NCI-H1930 (cell line): ENCODE measurements around the gene IL23A.
"Not testable (repeated sequence)": the region's sequence is repeated elsewhere in the genome, so short reads cannot be mapped to it uniquely, and the experiment has no call there.

Source experiments
- DNase-seq, 2 experiments: peaks; one replicate each; lab custom pipeline; 2025; lab: John Stamatoyannopoulos, UW

Gene IL23A

GRCh38 chr12:56326126-56326525 lies 12.6 kb upstream of the IL23A start:
- no peak for DNase-seq

DNA sequence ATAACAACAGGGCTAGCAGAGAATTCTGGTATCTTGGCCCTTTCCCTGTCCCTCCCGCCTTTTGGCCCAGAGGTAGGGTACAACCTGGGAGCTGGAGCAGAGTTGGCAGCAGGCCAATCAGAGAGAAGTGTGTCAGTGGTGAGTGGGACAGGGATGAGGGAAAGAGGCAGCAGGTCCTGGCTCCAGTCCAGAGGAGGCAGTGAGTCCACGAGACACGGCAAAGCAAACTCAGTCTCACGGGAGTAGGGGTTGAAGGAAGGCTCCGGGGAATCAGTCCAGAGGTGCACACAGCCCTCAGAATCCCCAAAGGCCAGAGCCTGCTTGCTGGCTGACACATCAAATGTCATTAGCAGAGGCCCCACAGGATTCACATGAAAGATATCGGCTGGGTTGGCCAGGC lies 12.2 kb upstream of the IL23A start:
- no peak for DNase-seq

DNA sequence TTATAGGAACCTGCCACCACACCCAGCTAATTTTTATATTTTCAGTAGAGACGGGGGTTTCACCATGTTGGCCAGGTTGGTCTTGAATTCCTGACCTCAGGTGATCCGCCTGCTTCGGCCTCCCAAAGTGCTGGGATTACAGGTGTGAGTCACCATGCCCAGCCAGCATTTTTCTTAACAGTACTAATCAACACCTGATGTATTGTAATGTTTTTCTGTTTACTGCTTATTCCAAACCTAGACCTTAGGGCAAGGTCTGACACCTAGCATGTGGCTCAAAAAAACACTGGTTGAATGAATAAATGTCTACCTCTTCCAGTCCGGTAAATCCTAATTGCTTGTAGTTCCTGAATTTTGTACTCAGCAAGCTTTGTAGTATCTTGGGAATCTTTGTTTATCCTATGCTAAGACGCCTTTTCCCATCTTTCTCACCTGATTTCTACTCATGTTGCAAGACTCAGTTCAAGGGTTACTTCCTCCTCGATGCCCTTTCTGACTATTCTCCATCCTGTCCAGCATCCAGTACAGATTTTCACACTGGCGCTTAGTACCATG lies 7.7 kb upstream of the IL23A start:
- DNase-seq: no peak

DNA sequence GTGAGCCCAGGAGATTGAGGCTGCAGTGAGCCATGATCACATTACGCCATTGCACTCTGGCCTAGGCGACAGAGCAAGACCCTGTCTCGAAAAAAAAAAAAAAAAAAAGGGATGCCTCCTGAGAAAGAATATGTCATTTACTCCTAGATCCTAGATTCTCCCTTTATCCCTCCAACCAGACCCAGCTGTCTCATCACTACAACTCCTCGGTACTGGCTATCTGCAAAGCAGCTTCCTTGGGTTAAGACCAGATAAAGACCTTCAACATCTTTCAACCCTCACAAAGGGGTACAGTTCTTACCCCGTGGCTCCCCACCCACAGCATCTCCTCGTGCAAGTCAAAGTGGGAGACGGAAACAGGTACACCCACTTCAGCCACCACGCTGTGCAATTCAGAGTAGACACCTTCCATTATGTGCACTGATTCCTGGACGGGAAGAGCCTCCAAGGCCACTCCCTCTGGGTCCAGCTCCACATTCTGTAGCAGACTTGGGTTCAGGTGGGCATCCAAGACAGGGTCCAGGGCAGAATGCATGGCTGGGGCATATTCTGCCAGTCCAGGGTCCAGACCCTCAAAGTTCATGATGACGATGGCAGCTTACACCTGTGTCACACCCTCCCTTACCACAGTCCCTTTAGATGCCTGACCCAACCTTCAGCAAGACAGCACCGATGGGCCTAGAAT lies 6.0 kb upstream of the IL23A start:
- DNase-seq: no peak

DNA sequence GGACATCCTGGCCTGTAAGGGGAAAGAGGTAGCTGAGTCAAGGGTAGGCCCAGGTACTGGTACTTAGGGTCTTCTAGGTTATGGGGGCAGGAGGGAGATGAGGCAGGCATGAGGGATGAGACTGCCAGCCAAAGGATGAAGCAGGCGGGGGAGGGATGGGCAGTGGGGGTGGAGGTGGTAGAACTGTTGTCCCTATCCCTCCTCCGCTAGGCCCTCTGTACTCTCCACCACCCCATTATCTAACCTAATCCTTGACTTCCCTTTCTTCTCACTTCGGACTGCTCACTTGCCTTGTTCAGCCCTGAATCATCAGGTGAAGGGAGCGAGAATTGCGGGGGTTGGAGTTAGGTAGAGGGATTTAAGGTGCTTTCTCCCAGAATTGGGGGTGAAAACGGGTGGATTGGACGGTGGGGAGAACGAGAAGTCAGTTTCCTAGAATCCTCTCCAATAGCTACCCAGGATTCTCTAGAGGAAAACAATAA lies 5.4 kb upstream of the IL23A start:
- no peak for DNase-seq

GRCh38 chr12:56333679-56334489 lies 4.8 kb upstream of the IL23A start, which contains the start of gene PAN2:
TSS of gene PAN2 (minus strand) at chr12:56334000. CDS start at chr12:56333094, 906 bp downstream.
- peak; percentile 94 to 95 for DNase-seq

DNA sequence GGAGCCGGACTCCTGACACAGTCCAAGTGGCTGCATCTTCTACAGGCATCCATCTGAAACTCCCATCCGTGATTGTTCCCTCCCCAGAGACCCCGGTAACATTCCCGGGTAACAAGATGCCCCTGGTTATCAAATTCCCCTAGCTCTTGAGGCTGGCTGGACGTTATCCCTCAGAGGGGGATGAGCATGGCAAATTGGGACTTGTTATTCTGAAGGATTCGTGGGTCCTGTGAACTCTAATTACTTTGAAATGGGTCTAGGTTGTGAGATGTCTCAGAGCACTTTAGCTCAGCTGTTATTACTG lies 4.2 kb upstream of the IL23A start:
- no peak for DNase-seq

DNA sequence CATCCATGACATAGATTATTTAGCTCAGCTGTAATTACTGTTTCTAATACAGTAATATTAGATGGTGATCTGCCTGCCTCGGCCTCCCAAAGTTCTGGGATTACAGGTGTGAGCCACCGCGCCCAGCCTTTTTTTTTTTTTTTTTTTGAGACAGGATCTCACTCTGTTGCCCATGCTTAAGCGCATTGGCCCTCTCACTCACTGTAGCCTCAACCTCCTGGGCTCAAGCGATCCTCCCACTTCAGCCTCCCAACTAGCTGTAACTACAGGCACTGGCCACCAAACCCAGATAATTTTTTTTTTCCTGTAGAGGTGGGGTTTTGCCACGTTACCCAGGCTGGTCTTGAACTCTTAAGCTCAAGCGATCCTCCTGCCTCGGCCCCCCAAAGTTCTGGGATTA lies 3.2 kb upstream of the IL23A start:
- DNase-seq: not testable (repeated sequence)

DNA sequence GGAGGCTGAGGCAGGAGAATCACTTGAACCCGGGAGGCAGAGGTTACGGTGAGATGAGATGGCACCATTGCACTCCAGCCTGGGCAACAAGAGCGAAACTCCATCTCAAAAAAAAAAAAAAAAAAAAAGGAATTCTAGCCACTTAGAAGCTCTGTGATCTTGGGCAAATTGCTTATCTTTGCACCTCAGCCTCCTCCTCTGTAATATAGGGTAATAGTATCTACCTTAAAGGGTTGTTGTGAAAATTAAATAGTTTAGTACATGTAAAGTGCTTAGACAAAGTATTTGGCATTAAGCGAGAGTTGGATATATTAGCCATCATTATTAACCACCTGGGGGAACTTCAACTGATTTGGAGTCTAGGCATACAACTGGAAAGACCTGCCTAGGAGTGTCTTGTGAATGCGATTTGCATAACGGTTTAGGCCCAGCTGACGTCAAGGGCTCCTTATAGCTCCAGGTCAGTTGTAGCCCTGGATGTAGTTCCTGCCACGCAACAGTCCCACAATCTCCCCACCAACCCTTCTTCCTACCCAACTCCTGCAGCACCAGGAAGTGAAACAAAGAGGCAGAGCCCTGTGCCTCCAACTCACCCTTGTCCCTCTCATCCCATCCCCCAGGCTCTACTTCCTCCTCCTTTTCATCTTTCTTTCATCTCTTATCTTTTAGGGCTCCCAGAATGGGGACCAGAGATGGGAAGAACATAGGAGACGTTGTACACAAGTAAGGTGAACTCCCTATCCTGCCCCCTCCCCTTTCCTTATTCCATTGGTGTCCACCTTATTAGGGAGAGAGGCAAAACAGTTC lies 2.1 kb upstream of the IL23A start:
- DNase-seq: no peak

GRCh38 chr12:56337753-56338251 lies 882 bp upstream of the IL23A start:
- no peak for DNase-seq

GRCh38 chr12:56339158-56339422 lies 406 bp downstream of the IL23A start:
- no peak for DNase-seq

- DNase-seq: no peak
Measured at GRCh38 chr12:56341616-56342015, 2.9 kb downstream of the IL23A start.

- DNase-seq: not testable (repeated sequence)
Measured at GRCh38 chr12:56342290-56342689, 3.6 kb downstream of the IL23A start.

- DNase-seq: no peak
Measured at GRCh38 chr12:56346675-56347074, 8.0 kb downstream of the IL23A start.

DNA sequence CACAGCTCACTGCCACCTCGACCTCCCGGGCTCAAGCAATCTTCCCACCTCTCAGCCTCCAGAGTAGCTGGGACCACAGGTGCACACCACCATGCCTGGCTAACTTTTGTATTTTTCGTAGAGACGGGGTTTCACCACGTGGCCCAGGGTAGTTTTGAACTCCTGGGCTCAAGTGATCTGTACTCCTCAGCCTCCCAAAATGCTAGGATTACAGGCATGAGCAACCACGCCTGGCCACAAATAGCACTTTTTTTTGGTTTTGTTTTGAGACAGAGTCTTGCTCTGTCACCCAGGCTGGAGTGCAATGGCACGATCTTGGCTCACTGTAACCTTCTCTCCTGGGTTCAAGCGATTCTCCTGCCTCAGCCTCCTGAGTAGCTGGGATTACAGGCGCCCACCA lies 8.6 kb downstream of the IL23A start:
- not testable (repeated sequence) for DNase-seq

DNA sequence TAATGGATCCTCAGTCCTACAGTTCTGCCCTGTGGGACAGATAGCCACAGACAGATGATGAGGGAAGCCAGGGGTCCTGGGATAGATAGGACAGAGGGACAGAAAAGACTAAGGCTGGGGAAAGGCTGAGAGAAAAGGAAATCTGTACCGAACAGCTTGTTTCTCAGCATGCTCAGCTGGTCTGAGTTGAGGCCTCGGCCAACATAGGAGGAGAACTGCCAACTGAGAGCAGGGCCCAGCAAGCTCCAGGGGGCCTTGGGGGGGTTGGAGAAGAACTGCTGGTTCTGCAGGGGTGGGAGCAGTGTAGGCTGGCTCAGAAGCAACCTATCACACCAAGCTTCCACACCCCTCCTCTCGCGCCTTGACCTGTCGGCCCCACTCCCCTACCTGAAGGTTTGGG lies 10.1 kb downstream of the IL23A start:
- DNase-seq: no peak

- no peak for DNase-seq
Measured at GRCh38 chr12:56350662-56351061, 12.0 kb downstream of the IL23A start.

GRCh38 chr12:56351325-56351724 lies 12.6 kb downstream of the IL23A start:
- DNase-seq: no peak

GRCh38 chr12:56358836-56359532 lies 20.3 kb downstream of the IL23A start:
- DNase-seq: no peak

DNA sequence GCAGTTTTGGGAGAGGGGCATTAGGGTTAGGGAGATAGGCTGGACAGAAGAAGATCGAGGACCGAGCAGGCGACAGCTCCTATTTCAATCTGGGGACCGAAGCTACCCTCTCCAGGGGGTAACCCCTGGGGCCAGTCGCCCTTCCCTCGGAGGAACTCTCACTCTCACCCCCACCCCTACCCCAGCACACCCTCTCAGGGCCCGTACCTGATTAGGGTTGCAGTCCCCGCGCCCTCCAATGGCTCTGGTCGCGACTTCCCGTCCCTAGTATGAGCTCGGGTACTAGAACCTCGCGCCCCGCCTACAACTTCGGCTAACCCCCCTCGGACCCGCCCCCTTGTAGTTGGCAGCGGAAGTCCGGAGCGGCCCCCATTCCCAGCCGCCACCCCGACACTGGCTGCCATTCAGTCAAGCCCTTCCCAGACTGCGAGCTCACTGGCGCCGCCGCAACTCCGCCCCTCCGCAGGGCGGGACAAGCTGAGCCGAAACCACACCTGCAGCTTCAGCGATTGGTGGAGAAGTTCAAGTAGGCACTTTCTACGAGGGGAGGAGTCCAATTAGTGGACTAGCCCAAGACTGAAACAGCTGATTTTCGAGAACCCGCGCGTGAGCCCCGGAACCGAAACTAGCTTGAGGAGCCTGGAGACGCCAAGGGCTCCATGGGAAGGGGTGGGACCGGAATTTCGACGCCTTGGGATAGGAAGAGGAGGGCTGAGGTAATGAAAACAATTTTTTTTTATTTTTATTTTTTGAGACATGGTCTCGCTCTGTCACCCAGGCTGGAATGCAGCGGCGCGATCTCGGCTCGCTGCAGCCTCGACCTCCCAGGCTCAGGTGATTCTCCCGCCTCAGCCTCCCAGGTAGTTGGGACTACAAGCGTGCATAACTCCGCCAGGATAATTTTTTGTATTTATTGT lies 21.4 kb downstream of the IL23A start, which contains the start of gene STAT2:
STAT2 (minus strand) TSS at position 257 of the 917 bp plus-strand sequence. CDS start 3,536 bp downstream, outside the sequence.
- peak; percentile 95 for DNase-seq
